Peyer's patch (tissue), 4 donors: ENCODE measurements around the gene MS4A10. TPM values are rescaled to one million over a fixed set of nuclear protein-coding genes. Genes with fewer than 3 reads are reported as not detected.
"Not testable (repeated sequence)": the region's sequence is repeated elsewhere in the genome, so short reads cannot be mapped to it uniquely, and the experiment has no call there.

ENCODE experiments used
- DNase-seq, 3 donors: peaks; one replicate each; pipeline ENCODE4 v3.0.0-alpha.2; 2017 to 2019
- H3K27ac ChIP-seq, 4 donors: fragments of 200-600 bp; sonication (generic); one replicate each; pipeline ENCODE4 v1.5.1; 2016 to 2019
- H3K27me3 ChIP-seq, 2 donors: fragments of 200-600 bp; sonication (generic); one replicate each; pipeline ENCODE4 v1.5.1; 2019
- H3K36me3 ChIP-seq, 3 donors: fragments of 200-600 bp; sonication (generic); one replicate each; pipeline ENCODE4 v1.5.1; 2016 to 2019
- H3K4me1 ChIP-seq, 4 donors: fragments of 200-600 bp; sonication (generic); one replicate each; pipeline ENCODE4 v1.5.1; 2016 to 2019
- H3K4me3 ChIP-seq, 4 donors: fragments of 200-600 bp; sonication (generic); 1 replicate in 3 of 4; 2 replicates in 1 of 4; pipeline ENCODE4 v1.5.1; 2016 to 2019; ENCODE audit warnings: mild to moderate bottlenecking in 1 of 4
- H3K9me3 ChIP-seq, 4 donors: fragments of 200-600 bp; sonication (generic); one replicate each; pipeline ENCODE4 v1.5.1; 2016 to 2019; ENCODE audit warnings: mild to moderate bottlenecking in 1 of 4
- CTCF ChIP-seq, 6 experiments: fragments of 450-650 bp in 4 of 6; fragments of 200-600 bp in 2 of 6; sonication (generic) in 1 of 6; IDR thresholded peaks; one replicate each; pipeline ENCODE4 v1.5.1; 2017 to 2019; ENCODE audit warnings: antibody characterized with exemption in 6 of 6, mild to moderate bottlenecking in 3 of 6, moderate library complexity in 1 of 6
- POLR2A ChIP-seq, 2 donors: fragments of 450-650 bp; IDR thresholded peaks; one replicate each; pipeline ENCODE4 v1.5.1; 2017; ENCODE audit warnings: antibody characterized with exemption in 2 of 2, mild to moderate bottlenecking in 2 of 2, moderate library complexity in 2 of 2
- total RNA-seq, 4 donors: library from RNA; depleted of rRNA; stranded (reverse); fragments of >200 nt; gene quantifications; one replicate each; pipeline ENCODE4 v1.1.0, GENCODE V29; 2016

The MS4A10 gene
- total RNA-seq, 4 donors from 2014 or later: 5.0 to 338 (median 221) TPM

GRCh38 chr11:60756307-60757032, 28.7 kb upstream of the MS4A10 start, which contains the start of gene MS4A15:
Gene MS4A15 (plus strand): TSS chr11:60756867. CDS start chr11:60763734, 6,867 bp downstream.
- H3K27ac ChIP-seq: peak within 1 kb of the TSS in 1 of 4 donors; percentile 55
- no peaks in the 10 kb centered on the region for H3K9me3 ChIP-seq
- H3K27me3 ChIP-seq: no peaks in the 10 kb centered on the region
- H3K4me3 ChIP-seq: no peak within 1 kb of the TSS
- peaks cover 0 to 9% (median 0%) of the 10 kb centered on the region in 4 donors for H3K4me1 ChIP-seq
- peak in 2 of 3 donors; percentile 12 to 56 for DNase-seq
- TF ChIP-seq POLR2A (IDR thresholded peaks at IDR 0.05): no peak
- peak in 4 of 6 experiments; percentile 43 to 80 (median 74) for TF ChIP-seq CTCF (IDR thresholded peaks at IDR 0.05)
- no peaks in the 10 kb centered on the region for H3K36me3 ChIP-seq

GRCh38 chr11:60757231-60757800, 27.8 kb upstream of the MS4A10 start:
- H3K27ac ChIP-seq: no peak overlapping the region
- H3K4me1 ChIP-seq: peaks cover 0 to 9% (median 0%) of the 10 kb centered on the region in 4 donors
- no peak overlapping the region for H3K4me3 ChIP-seq
- no peaks in the 10 kb centered on the region for H3K27me3 ChIP-seq
- TF ChIP-seq POLR2A (IDR thresholded peaks at IDR 0.05): no peak
- TF ChIP-seq CTCF (IDR thresholded peaks at IDR 0.05): no peak
- DNase-seq: peak in 1 of 3 donors; percentile 15
- H3K36me3 ChIP-seq: no peaks in the 10 kb centered on the region
- H3K9me3 ChIP-seq: no peaks in the 10 kb centered on the region

GRCh38 chr11:60758671-60759070, 26.5 kb upstream of the MS4A10 start:
- H3K36me3 ChIP-seq, DNase-seq, H3K4me1 ChIP-seq, H3K9me3 ChIP-seq, H3K4me3 ChIP-seq, H3K27me3 ChIP-seq, H3K27ac ChIP-seq: not testable (repeated sequence)

GRCh38 chr11:60759438-60760225, 25.5 kb upstream of the MS4A10 start:
- H3K9me3 ChIP-seq, H3K4me3 ChIP-seq, H3K36me3 ChIP-seq, H3K27me3 ChIP-seq, H3K4me1 ChIP-seq: not testable (repeated sequence)
- peak overlapping the region in 1 of 4 donors; percentile 12 for H3K27ac ChIP-seq
- peak in 1 of 3 donors; percentile 5 for DNase-seq

- no peaks in the 10 kb centered on the region for H3K36me3 ChIP-seq
- no peak for TF ChIP-seq POLR2A (IDR thresholded peaks at IDR 0.05)
- no peak for TF ChIP-seq CTCF (IDR thresholded peaks at IDR 0.05)
- no peaks in the 10 kb centered on the region for H3K4me1 ChIP-seq
- H3K9me3 ChIP-seq: no peaks in the 10 kb centered on the region
- DNase-seq: no peak
- H3K27me3 ChIP-seq: no peaks in the 10 kb centered on the region
- H3K4me3 ChIP-seq: no peak overlapping the region
- H3K27ac ChIP-seq: no peak overlapping the region
These were observed 23.5 kb upstream of the MS4A10 start for GRCh38 chr11:60761436-60762190.
